ENCODE results near the gene PAEP. TPM values are rescaled to one million over a fixed set of nuclear protein-coding genes. Genes with fewer than 3 reads are reported as not detected.
"Not testable (repeated sequence)": the region's sequence is repeated elsewhere in the genome, so short reads cannot be mapped to it uniquely, and the experiment has no call there.

PAEP gene
- total and polyA plus RNA-seq, 9 donors = 0.30 to 1.4 (median 0.35) TPM; not detected in 4

DNA sequence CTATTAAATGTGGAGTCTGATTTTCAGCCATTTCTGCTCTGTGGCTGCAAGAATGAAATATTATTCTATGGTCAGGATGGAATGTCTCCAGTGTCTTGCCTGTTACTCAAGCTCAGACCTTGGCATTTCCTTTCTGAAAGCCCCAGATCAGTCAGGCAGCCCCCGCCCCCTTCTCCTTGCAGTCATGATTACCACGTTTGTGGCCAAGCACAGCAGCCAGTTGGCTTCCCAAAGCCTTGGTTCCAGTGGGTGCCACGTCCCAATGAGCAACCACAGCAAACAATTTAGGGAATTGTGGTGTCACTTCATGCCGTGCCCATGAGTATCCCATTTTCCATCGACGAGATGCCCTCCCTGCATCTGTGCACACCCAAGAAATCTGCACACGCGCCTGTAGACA, 25.3 kb upstream of the PAEP start:
- DNase-seq = no peak
- H3K27ac ChIP-seq (ENCODE audit: low read length) = no peak overlapping the region
- H3K9me3 ChIP-seq (replicated peaks; ENCODE audit: control insufficient read depth, low read depth, low read length) = no peaks in the 10 kb centered on the region
- peaks cover 3% of the 10 kb centered on the region for H3K27me3 ChIP-seq (ENCODE audit: control insufficient read depth, insufficient read depth, low read length)
- WGBS (ENCODE audit: insufficient coverage) = 70% methylated on average over 6 of the region's 8 CpGs
- no peaks in the 10 kb centered on the region for H3K4me1 ChIP-seq (ENCODE audit: control insufficient read depth, insufficient read depth, low read length)
- no peaks in the 10 kb centered on the region for H3K36me3 ChIP-seq (ENCODE audit: control insufficient read depth, insufficient read depth, low read length)
- no peak overlapping the region for H3K4me3 ChIP-seq (ENCODE audit: low read length)

DNA sequence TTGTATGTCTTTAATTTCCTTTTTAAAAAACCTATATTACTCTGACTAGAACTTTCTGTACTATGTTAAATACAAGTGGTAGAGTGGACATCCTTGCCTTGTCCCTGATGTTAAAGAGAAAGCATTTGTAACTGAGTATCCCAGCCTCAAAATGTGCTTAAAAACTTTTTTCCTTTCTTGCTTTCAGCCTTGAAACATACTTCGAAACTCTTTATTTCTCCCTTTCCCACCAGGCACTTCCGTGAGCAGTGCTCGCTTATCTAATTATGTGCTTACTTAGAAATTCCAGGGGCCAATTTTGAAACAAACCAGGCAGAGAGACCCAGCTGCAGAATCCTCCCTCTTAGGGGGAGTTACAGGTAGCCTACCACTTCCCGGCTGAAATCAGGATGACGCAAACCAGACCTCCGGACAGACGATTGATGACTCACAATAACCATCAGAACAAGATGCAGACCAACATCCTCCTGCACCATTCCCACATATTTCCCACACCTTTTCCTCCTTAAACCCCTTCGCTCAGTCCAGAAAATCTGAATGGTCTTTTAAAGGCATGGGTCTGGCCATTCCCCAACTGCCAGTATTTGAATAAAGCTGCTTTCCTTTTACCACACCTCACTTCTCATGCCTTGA, 18.2 kb upstream of the PAEP start:
- not testable (repeated sequence) for H3K9me3 ChIP-seq (replicated peaks; ENCODE audit: control insufficient read depth, low read depth, low read length); H3K27me3 ChIP-seq (ENCODE audit: control insufficient read depth, insufficient read depth, low read length); H3K27ac ChIP-seq (ENCODE audit: low read length); H3K4me1 ChIP-seq (ENCODE audit: control insufficient read depth, insufficient read depth, low read length); H3K4me3 ChIP-seq (ENCODE audit: low read length); H3K36me3 ChIP-seq (ENCODE audit: control insufficient read depth, insufficient read depth, low read length); DNase-seq
- WGBS (ENCODE audit: insufficient coverage) = 12% methylated on average over 5 of the region's 8 CpGs

DNA sequence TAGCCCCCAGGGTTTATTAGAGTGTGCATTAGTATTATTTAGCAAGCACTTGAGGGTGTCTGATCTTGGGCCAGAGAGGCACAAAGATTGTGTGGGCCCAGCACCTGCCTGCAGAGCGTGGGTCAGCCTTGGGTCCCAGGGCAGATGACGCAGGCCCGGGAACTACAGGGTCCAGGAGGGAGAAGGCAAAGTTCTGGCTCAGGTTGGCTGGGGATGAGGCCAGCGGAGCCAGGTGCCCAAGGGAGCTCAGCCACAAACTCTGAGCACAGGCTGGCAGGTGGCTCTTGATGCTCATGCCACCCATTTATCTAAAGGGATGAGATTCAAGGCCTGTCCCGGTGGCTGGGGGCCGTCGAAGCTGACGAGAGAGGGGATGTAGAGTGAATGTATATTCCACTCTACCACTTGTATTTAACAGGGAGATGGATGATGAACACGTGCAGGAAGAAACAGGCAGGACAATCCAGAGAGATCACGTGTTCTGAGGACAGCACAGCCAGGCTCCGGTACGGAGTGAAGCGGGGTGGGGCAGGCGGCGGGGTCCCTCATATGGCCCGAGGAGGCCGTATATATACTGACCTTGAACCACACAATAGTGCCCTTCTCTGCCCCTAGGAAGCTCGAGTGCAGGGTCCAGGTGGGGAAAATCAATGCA, 16.4 kb upstream of the PAEP start:
- WGBS (ENCODE audit: insufficient coverage) = 85% methylated on average over 5 of the region's 18 CpGs

DNA sequence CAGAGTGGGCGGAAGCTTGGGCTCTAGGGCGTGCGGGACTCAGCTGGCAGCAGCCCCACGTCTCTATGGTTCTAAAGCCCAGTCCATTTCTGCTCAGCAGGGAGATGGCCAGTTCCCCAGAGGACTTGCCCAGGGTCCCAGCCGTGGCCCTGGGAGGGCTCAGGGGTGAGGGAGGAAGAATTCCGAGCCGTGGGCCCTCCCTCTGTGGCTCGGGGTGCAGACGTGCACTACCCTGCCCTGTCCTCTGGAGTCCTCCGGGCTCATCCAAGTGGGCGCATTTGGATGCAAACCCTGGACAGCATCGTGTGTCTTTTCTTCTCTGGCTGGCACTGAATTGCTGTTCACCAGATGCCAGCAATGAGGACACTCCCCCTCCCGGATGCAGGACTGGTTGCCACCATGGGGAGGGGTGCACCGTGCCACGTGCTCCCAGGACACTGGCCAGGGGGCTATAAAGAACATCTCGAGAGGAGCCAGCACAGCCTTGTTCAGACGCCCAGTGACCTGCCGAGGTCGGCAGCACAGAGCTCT, 15.8 kb upstream of the PAEP start, which contains the start of gene OBP2A:
Gene OBP2A, plus strand, starts transcription at position 481 of the 531 bp plus-strand sequence. CDS start 55 bp downstream, outside the sequence.
- WGBS (ENCODE audit: insufficient coverage) = 83% methylated on average over 10 of the region's 19 CpGs
- H3K27me3 ChIP-seq (ENCODE audit: control insufficient read depth, insufficient read depth, low read length); DNase-seq; H3K4me3 ChIP-seq (ENCODE audit: low read length); H3K27ac ChIP-seq (ENCODE audit: low read length); H3K36me3 ChIP-seq (ENCODE audit: control insufficient read depth, insufficient read depth, low read length); H3K9me3 ChIP-seq (replicated peaks; ENCODE audit: control insufficient read depth, low read depth, low read length); H3K4me1 ChIP-seq (ENCODE audit: control insufficient read depth, insufficient read depth, low read length): not testable (repeated sequence)

More for the DNA sequence above, 16.4 kb upstream of the PAEP start:
- H3K36me3 ChIP-seq (ENCODE audit: control insufficient read depth, insufficient read depth, low read length) = no peaks in the 10 kb centered on the region
- H3K9me3 ChIP-seq (replicated peaks; ENCODE audit: control insufficient read depth, low read depth, low read length) = no peaks in the 10 kb centered on the region
- H3K4me1 ChIP-seq (ENCODE audit: control insufficient read depth, insufficient read depth, low read length) = no peaks in the 10 kb centered on the region
- H3K27me3 ChIP-seq (ENCODE audit: control insufficient read depth, insufficient read depth, low read length) = peaks cover 3% of the 10 kb centered on the region
- no peak overlapping the region for H3K4me3 ChIP-seq (ENCODE audit: low read length)
- H3K27ac ChIP-seq (ENCODE audit: low read length) = no peak overlapping the region
- DNase-seq = no peak

DNA sequence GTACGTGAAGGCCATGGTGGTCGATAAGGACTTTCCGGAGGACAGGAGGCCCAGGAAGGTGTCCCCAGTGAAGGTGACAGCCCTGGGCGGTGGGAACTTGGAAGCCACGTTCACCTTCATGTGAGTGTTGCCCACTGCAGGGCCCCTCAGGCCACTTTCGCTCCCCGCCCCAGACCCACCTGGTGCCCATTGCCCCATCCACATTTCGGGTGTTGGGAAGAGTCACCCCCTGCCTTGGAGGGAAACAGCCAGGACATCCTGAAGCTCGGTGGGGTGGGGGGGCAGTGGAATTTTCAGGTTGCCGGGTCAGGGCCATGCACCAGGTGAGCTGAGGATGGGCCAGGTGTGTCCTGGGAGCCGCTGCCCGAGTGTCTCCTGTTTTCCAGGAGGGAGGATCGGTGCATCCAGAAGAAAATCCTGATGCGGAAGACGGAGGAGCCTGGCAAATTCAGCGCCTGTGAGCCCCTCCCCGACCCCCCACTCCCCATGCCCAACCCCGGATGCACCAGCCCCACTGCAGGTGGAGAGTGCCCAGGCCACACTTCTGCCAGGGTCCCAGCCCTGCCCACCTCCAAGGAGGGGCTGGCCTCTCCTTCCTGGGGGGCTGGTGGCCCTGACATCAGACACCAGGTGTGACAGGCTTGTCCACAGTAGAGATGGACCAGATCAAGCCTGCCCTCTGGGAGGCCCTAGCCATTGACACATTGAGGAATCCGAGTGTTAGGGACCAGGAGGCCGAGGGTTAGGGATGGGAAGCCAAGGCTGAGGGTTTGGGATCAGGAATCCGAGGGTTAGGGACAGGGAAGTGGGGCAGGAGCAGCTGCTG, 14.6 kb upstream of the PAEP start:
- WGBS (ENCODE audit: insufficient coverage) = 73% methylated on average over 12 of the region's 21 CpGs
- not testable (repeated sequence) for H3K27ac ChIP-seq (ENCODE audit: low read length); H3K36me3 ChIP-seq (ENCODE audit: control insufficient read depth, insufficient read depth, low read length); H3K4me1 ChIP-seq (ENCODE audit: control insufficient read depth, insufficient read depth, low read length); H3K4me3 ChIP-seq (ENCODE audit: low read length); H3K9me3 ChIP-seq (replicated peaks; ENCODE audit: control insufficient read depth, low read depth, low read length); H3K27me3 ChIP-seq (ENCODE audit: control insufficient read depth, insufficient read depth, low read length); DNase-seq

DNA sequence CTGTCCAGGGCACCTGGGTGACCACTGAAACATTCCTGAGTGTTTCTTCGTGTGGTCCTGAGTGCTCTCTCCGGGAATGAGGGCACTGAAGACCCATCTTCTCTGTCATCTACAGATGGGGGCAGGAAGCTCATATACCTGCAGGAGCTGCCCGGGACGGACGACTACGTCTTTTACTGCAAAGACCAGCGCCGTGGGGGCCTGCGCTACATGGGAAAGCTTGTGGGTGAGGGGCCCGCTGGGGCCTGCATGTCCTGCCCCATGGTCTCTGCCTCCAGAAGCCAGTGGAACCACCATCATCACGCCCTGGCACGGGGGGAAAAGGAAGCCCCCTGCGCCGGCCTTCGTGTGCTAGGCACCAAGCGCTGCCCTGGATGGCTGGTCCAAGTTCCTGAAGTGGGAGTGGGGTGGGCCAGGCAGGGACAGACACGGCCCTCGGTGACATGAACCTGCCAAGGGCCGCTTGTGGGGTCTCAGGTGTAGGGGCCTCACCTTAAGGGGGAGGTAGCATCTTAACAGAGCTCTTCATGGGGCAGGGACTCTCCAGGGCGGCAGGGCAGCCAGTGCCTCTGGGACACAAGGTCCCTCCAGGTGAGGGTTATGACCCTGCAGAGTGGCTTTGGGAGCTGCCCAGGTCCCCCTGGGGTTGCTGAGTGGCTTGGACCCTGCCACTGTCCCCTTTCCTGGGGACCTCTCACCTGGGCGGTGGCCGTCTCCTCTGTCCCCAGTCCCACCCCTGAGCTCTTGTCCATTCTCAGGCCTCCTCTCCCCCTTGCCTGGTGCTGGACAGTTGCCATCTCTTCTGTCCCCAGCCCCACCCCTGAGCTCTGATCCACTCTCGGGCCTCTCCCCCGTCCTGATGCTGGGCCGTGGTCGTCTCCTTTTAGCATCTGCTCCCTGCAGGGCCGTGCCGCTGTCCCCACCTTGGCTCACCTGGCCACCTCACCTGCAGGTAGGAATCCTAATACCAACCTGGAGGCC, 13.5 kb upstream of the PAEP start:
- no peaks in the 10 kb centered on the region for H3K9me3 ChIP-seq (replicated peaks; ENCODE audit: control insufficient read depth, low read depth, low read length)
- H3K36me3 ChIP-seq (ENCODE audit: control insufficient read depth, insufficient read depth, low read length) = no peaks in the 10 kb centered on the region
- no peaks in the 10 kb centered on the region for H3K4me1 ChIP-seq (ENCODE audit: control insufficient read depth, insufficient read depth, low read length)
- H3K27me3 ChIP-seq (ENCODE audit: control insufficient read depth, insufficient read depth, low read length) = peaks cover 3% of the 10 kb centered on the region
- DNase-seq = no peak
- H3K27ac ChIP-seq (ENCODE audit: low read length) = no peak overlapping the region
- H3K4me3 ChIP-seq (ENCODE audit: low read length) = no peak overlapping the region
- 78% methylated on average over 26 of the region's 28 CpGs for WGBS (ENCODE audit: insufficient coverage)

DNA sequence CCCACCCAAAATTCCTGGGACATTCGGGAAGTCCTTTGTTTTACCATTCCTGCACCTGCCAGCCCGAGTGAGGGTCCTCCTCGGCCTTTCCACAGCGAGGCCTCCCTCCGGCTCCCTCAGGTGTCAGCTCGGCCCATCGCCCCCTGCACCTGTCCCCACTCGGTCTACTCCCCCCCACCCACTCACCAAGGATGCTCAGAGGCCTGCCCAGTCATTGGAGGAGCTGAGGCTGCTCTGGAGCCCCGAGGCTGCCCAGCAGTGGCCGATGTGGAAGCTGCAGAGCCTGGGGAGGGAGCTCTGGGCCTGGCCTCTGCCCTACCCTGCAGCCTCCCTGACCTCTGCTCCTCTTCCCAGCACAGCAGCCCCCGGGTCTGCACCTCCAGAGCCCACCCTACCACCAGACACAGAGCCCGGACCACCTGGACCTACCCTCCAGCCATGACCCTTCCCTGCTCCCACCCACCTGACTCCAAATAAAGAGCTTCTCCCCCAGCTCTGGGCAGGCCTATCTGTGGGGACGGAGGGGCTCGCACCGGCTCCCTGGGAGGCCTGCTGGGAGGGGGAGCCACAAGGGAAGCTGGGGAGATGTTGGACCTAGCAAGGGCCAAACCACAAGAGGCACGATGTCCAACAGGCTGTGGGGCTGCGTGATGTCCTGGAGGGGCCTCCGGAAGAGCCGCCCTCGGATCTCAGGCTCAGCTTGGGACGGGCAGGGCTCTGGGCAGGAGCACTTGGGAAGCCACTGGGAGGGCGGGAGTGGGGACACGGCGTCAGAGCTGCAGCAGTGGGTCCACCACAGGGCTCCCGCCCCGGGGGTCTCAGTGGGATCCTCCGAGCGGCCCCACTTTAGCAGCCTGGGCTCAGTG, 11.8 kb upstream of the PAEP start:
- not testable (repeated sequence) for H3K4me1 ChIP-seq (ENCODE audit: control insufficient read depth, insufficient read depth, low read length); H3K27me3 ChIP-seq (ENCODE audit: control insufficient read depth, insufficient read depth, low read length); H3K27ac ChIP-seq (ENCODE audit: low read length); H3K4me3 ChIP-seq (ENCODE audit: low read length); H3K9me3 ChIP-seq (replicated peaks; ENCODE audit: control insufficient read depth, low read depth, low read length); H3K36me3 ChIP-seq (ENCODE audit: control insufficient read depth, insufficient read depth, low read length); DNase-seq
- 81% methylated on average over 22 of the region's 28 CpGs for WGBS (ENCODE audit: insufficient coverage)

DNA sequence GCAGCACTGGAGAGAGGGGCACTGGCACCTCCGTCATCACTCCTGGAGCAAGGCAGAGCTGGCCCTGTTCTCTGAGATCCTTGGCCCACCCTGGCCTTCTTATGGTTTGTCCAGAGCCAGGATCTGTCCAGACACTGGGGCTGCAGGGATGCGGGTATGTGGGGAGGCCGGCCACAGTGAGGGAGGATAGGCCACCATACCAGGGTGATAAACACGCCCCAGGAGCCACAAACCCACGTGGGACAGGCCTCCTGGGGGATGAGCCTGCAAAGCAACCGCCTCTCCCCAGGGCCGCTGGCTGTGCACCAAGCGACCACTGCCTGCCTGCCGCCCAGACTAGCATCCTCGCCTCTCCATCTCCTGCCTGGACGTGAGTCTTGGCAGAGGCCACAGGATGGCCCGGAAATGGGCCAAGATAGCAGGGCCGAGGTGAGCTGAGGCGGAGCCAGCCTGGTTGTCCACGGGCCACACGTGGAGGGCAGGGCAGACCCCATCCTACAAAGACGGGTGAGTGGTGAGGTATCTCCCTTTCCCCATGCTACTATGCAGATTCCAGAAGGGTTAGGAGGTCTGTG, 11.1 kb upstream of the PAEP start:
- Histone ChIP-seq H3K27ac (ENCODE audit: low read length) (no peak overlapping the region), H3K36me3 (ENCODE audit: control insufficient read depth, insufficient read depth, low read length) (no peaks in the 10 kb centered on the region), H3K4me3 (ENCODE audit: low read length) (no peak overlapping the region), H3K9me3 (replicated peaks; ENCODE audit: control insufficient read depth, low read depth, low read length) (no peaks in the 10 kb centered on the region), H3K4me1 (ENCODE audit: control insufficient read depth, insufficient read depth, low read length) (no peaks in the 10 kb centered on the region), H3K27me3 (ENCODE audit: control insufficient read depth, insufficient read depth, low read length) (peaks cover 2% of the 10 kb centered on the region)
- 79% methylated on average over 10 of the region's 17 CpGs for WGBS (ENCODE audit: insufficient coverage)
- no peak for DNase-seq

All from muscle of leg (tissue), 11 donors.